Measurements from ENCODE around the gene CDKN1C.

GRCh38 chr11:2931771-2932738, 46.5 kb upstream of the CDKN1C start:
- TF ChIP-seq POLR2A (IDR thresholded peaks at IDR 0.05; ENCODE audit: extremely low read depth, insufficient read length) (no peak), CTCF (IDR thresholded peaks at IDR 0.05; ENCODE audit: low read depth, low read length) (no peak), MYC (IDR thresholded peaks at IDR 0.05; ENCODE audit: low read depth, low read length) (no peak), MAX (IDR thresholded peaks at IDR 0.05; ENCODE audit: low read depth, low read length) (no peak)
